Measurements from ENCODE around the gene ST13. TPM values are rescaled to one million over a fixed set of nuclear protein-coding genes. Genes with fewer than 3 reads are reported as not detected.
"Not testable (repeated sequence)": the region's sequence is repeated elsewhere in the genome, so short reads cannot be mapped to it uniquely, and the experiment has no call there.

Gene ST13
- total and polyA plus RNA-seq, 2 of the 4 experiments (the other 2 are of a cell fraction): 115 to 235 TPM

- POLR2A ChIA-PET (ENCODE audit: unreplicated experiment); H3K27ac ChIP-seq (ENCODE audit: insufficient read depth, low read length); H4K91ac ChIP-seq (ENCODE audit: insufficient read depth, low read depth, low read length); H2AFZ ChIP-seq (replicated peaks; ENCODE audit: low read length, poor library complexity); H3K14ac ChIP-seq (replicated peaks; ENCODE audit: low read depth, low read length); H4K8ac ChIP-seq (ENCODE audit: low read depth in 2 of 2, low read length in 2 of 2); H4K20me1 ChIP-seq (ENCODE audit: insufficient read depth, low read length); H3K4me1 ChIP-seq (ENCODE audit: control insufficient read depth, insufficient read depth, low read length); H3K9me3 ChIP-seq (ENCODE audit: control insufficient read depth, insufficient read depth, low read length); H3K4ac ChIP-seq (ENCODE audit: low read depth, low read length); H2BK20ac ChIP-seq (ENCODE audit: low read depth, low read length); H3K79me1 ChIP-seq (ENCODE audit: low read depth in 1 of 2, low read length in 2 of 2); H3K56ac ChIP-seq (ENCODE audit: extremely low read depth, insufficient read depth, low read length); ATAC-seq (ENCODE audit: low read depth); dilution Hi-C loops (cut with HindIII; ENCODE audit: low sequenced_read_pairs, unreplicated experiment); H3K4me3 ChIP-seq (ENCODE audit: insufficient read depth, low read depth, low read length); H3K23ac ChIP-seq (ENCODE audit: low read depth, low read length); H3K18ac ChIP-seq (ENCODE audit: low read depth, low read length); H2AK5ac ChIP-seq (ENCODE audit: low read depth, low read length); DNase-seq; H2BK15ac ChIP-seq (ENCODE audit: low read depth, low read length); H3K27me3 ChIP-seq (ENCODE audit: control insufficient read depth, insufficient read depth, low read length); H3K4me2 ChIP-seq (ENCODE audit: low read depth, low read length); H2BK5ac ChIP-seq (ENCODE audit: low read depth, low read length, poor library complexity, severe bottlenecking); H2AK9ac ChIP-seq (replicated peaks; ENCODE audit: low read depth, low read length, poor library complexity); in situ Hi-C loops (cut with MboI; ENCODE audit: low sequenced_read_pairs); H4K5ac ChIP-seq (ENCODE audit: low read depth, low read length); H3K9me1 ChIP-seq (ENCODE audit: insufficient read depth, low read length); H2BK120ac ChIP-seq (ENCODE audit: low read depth, low read length); H3K9ac ChIP-seq (ENCODE audit: low read depth, low read length): not testable (repeated sequence)
- peaks cover 21% of the 10 kb centered on the region for H3K36me3 ChIP-seq (ENCODE audit: control insufficient read depth, insufficient read depth, low read length)
- CTCF ChIA-PET: interaction anchor here (0.7 kb wide), 1 partner anchor 34 kb away, joined by 7 read pairs; no protein-coding TSS in a partner anchor
- WGBS, 2 experiments (ENCODE audit: extremely low coverage in 2 of 2, insufficient read length in 1 of 2): no CpG with 5 or more reads among the region's 2 CpGs
- BruUV-seq (replicated peaks): TSS peak; percentile 90
- intact Hi-C loops (cut with micrococcal nuclease): loop anchor here (10.0 kb wide), 1 partner anchor 329 kb away; no protein-coding TSS in a partner anchor
These were observed 30.1 kb downstream of the ST13 start for GRCh38 chr22:40826292-40826691.
